ENCODE measurements around the gene IZUMO1R. TPM values are rescaled to one million over a fixed set of nuclear protein-coding genes. Genes with fewer than 3 reads are reported as not detected.
"Not testable (repeated sequence)": the region's sequence is repeated elsewhere in the genome, so short reads cannot be mapped to it uniquely, and the experiment has no call there.

IZUMO1R gene
- total RNA-seq, 4 donors from 2014 or later: not detected

GRCh38 chr11:94338651-94339050, 34.3 kb downstream of the IZUMO1R start:
- 77% methylated on average over 3 of the region's 3 CpGs for WGBS
- no peak for DNase-seq (ENCODE audit: extremely low spot score)
- Histone ChIP-seq H3K9me3 (no peaks in the 10 kb centered on the region), H3K4me1 (no peaks in the 10 kb centered on the region), H3K27me3 (no peaks in the 10 kb centered on the region), H3K36me3 (no peaks in the 10 kb centered on the region), H3K4me3 (no peak overlapping the region), H3K27ac (replicated peaks in 1 of 4) (no peak overlapping the region)
- intact Hi-C loops (cut with DNase I): no loop called here
- no peak for TF ChIP-seq POLR2A (IDR thresholded peaks at IDR 0.05; ENCODE audit: low read depth)
- no peak for TF ChIP-seq CTCF (IDR thresholded peaks at IDR 0.05)
- no peak for TF ChIP-seq POLR2AphosphoS5 (IDR thresholded peaks at IDR 0.05)
- TF ChIP-seq EP300 (IDR thresholded peaks at IDR 0.05): no peak

GRCh38 chr11:94342250-94342649, 37.9 kb downstream of the IZUMO1R start:
- no peak for DNase-seq (ENCODE audit: extremely low spot score)
- Histone ChIP-seq H3K36me3 (no peaks in the 10 kb centered on the region), H3K4me1 (no peaks in the 10 kb centered on the region), H3K4me3 (no peak overlapping the region), H3K9me3 (no peaks in the 10 kb centered on the region), H3K27ac (replicated peaks in 1 of 4) (no peak overlapping the region), H3K27me3 (no peaks in the 10 kb centered on the region)
- intact Hi-C loops (cut with DNase I): no loop called here
- 71% methylated on average over 3 of the region's 3 CpGs for WGBS
- no peak for TF ChIP-seq CTCF (IDR thresholded peaks at IDR 0.05)
- TF ChIP-seq POLR2AphosphoS5 (IDR thresholded peaks at IDR 0.05): no peak
- no peak for TF ChIP-seq POLR2A (IDR thresholded peaks at IDR 0.05; ENCODE audit: low read depth)
- no peak for TF ChIP-seq EP300 (IDR thresholded peaks at IDR 0.05)

GRCh38 chr11:94343495-94343894, 39.1 kb downstream of the IZUMO1R start:
- no peak for TF ChIP-seq CTCF (IDR thresholded peaks at IDR 0.05)
- no peak for TF ChIP-seq POLR2A (IDR thresholded peaks at IDR 0.05; ENCODE audit: low read depth)
- no peak for TF ChIP-seq POLR2AphosphoS5 (IDR thresholded peaks at IDR 0.05)
- no peak for TF ChIP-seq EP300 (IDR thresholded peaks at IDR 0.05)
- Histone ChIP-seq H3K4me3 (no peak overlapping the region), H3K27ac (replicated peaks in 1 of 4) (no peak overlapping the region), H3K9me3 (no peaks in the 10 kb centered on the region), H3K4me1 (no peaks in the 10 kb centered on the region), H3K36me3 (no peaks in the 10 kb centered on the region), H3K27me3 (no peaks in the 10 kb centered on the region)
- 92% methylated on average over 1 of the region's 1 CpG for WGBS
- no peak for DNase-seq (ENCODE audit: extremely low spot score)
- intact Hi-C loops (cut with DNase I): no loop called here

GRCh38 chr11:94346311-94346710, 41.9 kb downstream of the IZUMO1R start:
- H3K4me1 ChIP-seq; H3K4me3 ChIP-seq; intact Hi-C loops (cut with DNase I); DNase-seq (ENCODE audit: extremely low spot score); H3K36me3 ChIP-seq; H3K9me3 ChIP-seq; H3K27me3 ChIP-seq; H3K27ac ChIP-seq (replicated peaks in 1 of 4): not testable (repeated sequence)
- 88% methylated on average over 8 of the region's 8 CpGs for WGBS

- WGBS: 73% methylated on average over 10 of the region's 10 CpGs
- H3K4me1 ChIP-seq; intact Hi-C loops (cut with DNase I); H3K9me3 ChIP-seq; H3K27ac ChIP-seq (replicated peaks in 1 of 4); H3K27me3 ChIP-seq; H3K36me3 ChIP-seq; DNase-seq (ENCODE audit: extremely low spot score); H3K4me3 ChIP-seq: not testable (repeated sequence)
Observed at GRCh38 chr11:94350850-94351563, 46.6 kb downstream of the IZUMO1R start.

Other genes with a start within 250 kb of the IZUMO1R start
- 10 to 100 TPM; 25.7 to 35.6 (median 29.7) TPM for gene PANX1, start 175.7 kb upstream of the IZUMO1R start, total RNA-seq
- under 1 TPM in 3 of 4 donors, not detected in 1; 0.17 to 0.40 (median 0.32) TPM for gene GPR83, start 96.8 kb downstream of the IZUMO1R start, total RNA-seq
- 10 to 100 TPM in 3 of 4 donors, 1 to 10 TPM in 1; 9.9 to 12.9 (median 11.2) TPM for gene MRE11, start 189.3 kb downstream of the IZUMO1R start, total RNA-seq
- gene ANKRD49, start 189.4 kb downstream of the IZUMO1R start, total RNA-seq: 10 to 100 TPM; 16.2 to 20.8 (median 18.0) TPM
- gene C11orf97, start 207.9 kb downstream of the IZUMO1R start, total RNA-seq: not detected
- gene FUT4, start 239.3 kb downstream of the IZUMO1R start, total RNA-seq: 1 to 10 TPM; 5.5 to 8.8 (median 7.2) TPM

Measured in esophagus muscularis mucosa (tissue), 4 donors.